TTC549 (cell line): ENCODE measurements around the gene GUCY1A2.

Experiments
- FAIRE-seq: peaks from 2 replicates; lab custom pipeline; 2012; peaks lifted over from hg19 to GRCh38; lab: Jason Lieb, UNC

The GUCY1A2 gene

DNA sequence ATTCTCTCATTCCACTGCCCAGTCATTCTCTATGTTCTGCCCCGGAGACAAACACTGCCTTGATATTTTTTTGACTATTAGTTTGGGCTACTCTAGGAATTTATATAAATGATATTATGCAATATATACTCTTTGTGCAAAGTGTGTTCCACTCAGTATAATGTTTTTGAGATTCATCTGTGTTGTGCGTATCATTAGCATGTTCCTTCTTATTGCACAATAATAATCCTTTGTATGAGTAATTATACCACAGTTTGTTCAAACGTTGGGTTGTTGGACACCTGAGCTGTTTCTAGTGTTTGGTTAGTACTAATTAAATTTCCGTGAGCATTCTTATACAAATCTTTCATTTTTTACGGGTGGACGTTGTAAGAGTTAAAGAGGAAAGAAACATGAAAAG, 390.6 kb downstream of the GUCY1A2 start:
- no peak for FAIRE-seq

DNA sequence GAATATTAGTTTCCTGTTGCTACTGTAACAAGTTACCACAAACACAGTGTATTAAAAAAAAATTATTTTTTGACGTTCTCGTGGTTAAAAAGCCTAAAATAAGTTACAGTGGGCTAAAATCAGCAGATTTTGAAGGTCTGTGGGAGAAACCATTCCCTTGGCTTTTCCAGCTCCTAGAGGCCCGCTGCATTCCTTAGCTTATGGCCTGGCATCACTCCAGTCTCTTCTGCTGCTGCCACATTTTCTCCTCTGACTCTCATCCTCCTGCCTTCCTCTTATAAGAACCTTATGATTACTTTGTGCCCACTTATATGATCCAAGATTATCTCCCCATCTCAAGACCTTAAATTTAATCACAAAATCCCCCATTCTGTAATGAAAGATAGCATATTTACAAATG, 392.7 kb downstream of the GUCY1A2 start:
- no peak for FAIRE-seq

DNA sequence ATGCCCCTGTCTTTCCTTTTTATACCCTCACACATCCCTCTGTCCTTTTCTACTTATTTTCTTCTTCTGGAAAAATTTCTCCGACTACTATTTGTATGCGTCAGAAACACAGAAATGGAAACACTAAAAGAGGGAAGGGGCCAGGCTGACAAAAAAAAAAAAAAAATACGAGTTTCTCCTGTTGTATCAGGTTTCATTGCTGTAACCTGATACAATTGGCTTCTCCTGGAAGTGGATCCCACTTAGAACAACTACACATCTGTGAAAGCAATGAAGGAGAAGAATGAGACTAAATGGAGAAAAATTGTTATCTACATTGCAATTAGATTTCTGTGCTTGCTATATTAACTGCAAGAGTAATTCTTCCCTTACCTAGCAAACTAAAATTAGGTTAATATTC, 393.9 kb downstream of the GUCY1A2 start:
- FAIRE-seq, result no peak
